ENCODE data around the gene RECQL5.
"Not testable (repeated sequence)": the region's sequence is repeated elsewhere in the genome, so short reads cannot be mapped to it uniquely, and the experiment has no call there.

The RECQL5 gene

GRCh38 chr17:75616521-75617122, 50.3 kb downstream of the RECQL5 start:
- no peak for DNase-seq
- no peak for ATAC-seq

GRCh38 chr17:75615301-75615700, 51.7 kb downstream of the RECQL5 start:
- no peak for ATAC-seq

GRCh38 chr17:75614556-75615270, 52.2 kb downstream of the RECQL5 start:
- DNase-seq (no peak), ATAC-seq (no peak)

More at GRCh38 chr17:75615301-75615700, 51.7 kb downstream of the RECQL5 start:
- DNase-seq, result no peak

GRCh38 chr17:75614006-75614405, 52.9 kb downstream of the RECQL5 start:
- no peak for DNase-seq
- no peak for ATAC-seq

- no peak for ATAC-seq
- DNase-seq, result no peak
Observed at GRCh38 chr17:75612906-75613626, 53.9 kb downstream of the RECQL5 start.

GRCh38 chr17:75611851-75612429, 55.0 kb downstream of the RECQL5 start:
- no peak for DNase-seq
- ATAC-seq, result no peak

GRCh38 chr17:75610103-75610984, 56.6 kb downstream of the RECQL5 start:
- no peak for ATAC-seq

GRCh38 chr17:75607086-75607485, 59.9 kb downstream of the RECQL5 start:
- no peak for ATAC-seq

More at GRCh38 chr17:75610103-75610984, 56.6 kb downstream of the RECQL5 start:
- DNase-seq, result no peak

GRCh38 chr17:75605790-75606189, 61.2 kb downstream of the RECQL5 start:
- no peak for ATAC-seq
- DNase-seq, result no peak

More at GRCh38 chr17:75607086-75607485, 59.9 kb downstream of the RECQL5 start:
- no peak for DNase-seq

- ATAC-seq (no peak), DNase-seq (no peak)
Observed at GRCh38 chr17:75604034-75604695, 62.8 kb downstream of the RECQL5 start.

GRCh38 chr17:75603123-75603522, 63.8 kb downstream of the RECQL5 start:
- no peak for DNase-seq
- no peak for ATAC-seq

- DNase-seq (no peak), ATAC-seq (no peak)
Observed at GRCh38 chr17:75602644-75603043, 64.3 kb downstream of the RECQL5 start.

GRCh38 chr17:75601057-75601987, 65.6 kb downstream of the RECQL5 start:
- DNase-seq, result peak; percentile 74
- ATAC-seq, result peak; percentile 81

- ATAC-seq (no peak), DNase-seq (no peak)
Observed at GRCh38 chr17:75596320-75597087, 70.5 kb downstream of the RECQL5 start.

GRCh38 chr17:75595920-75596313, 71.0 kb downstream of the RECQL5 start:
- no peak for DNase-seq

GRCh38 chr17:75595284-75595919, 71.6 kb downstream of the RECQL5 start:
- no peak for ATAC-seq
- no peak for DNase-seq

More at GRCh38 chr17:75595920-75596313, 71.0 kb downstream of the RECQL5 start:
- no peak for ATAC-seq

GRCh38 chr17:75594499-75595283, 72.3 kb downstream of the RECQL5 start:
- no peak for DNase-seq
- ATAC-seq, result no peak

- DNase-seq, ATAC-seq: not testable (repeated sequence)
Observed at GRCh38 chr17:75593430-75593829, 73.5 kb downstream of the RECQL5 start.
